Body of pancreas (tissue), 4 donors: ENCODE results near the gene QSOX1.

Experiments used
- CTCF ChIP-seq, 7 experiments: fragments of 450-650 bp in 4 of 7; fragments of 200-600 bp in 3 of 7; sonication (generic) in 3 of 7; IDR thresholded peaks; one replicate each; pipeline ENCODE4 v1.5.1; 2016 to 2019; ENCODE audit warnings: antibody characterized with exemption in 7 of 7
- POLR2A ChIP-seq, 3 donors: fragments of 450-650 bp; IDR thresholded peaks; one replicate each; pipeline ENCODE4 v1.6.1; 2016; ENCODE audit warnings: antibody characterized with exemption in 3 of 3, mild to moderate bottlenecking in 2 of 3

- TF ChIP-seq CTCF (IDR thresholded peaks at IDR 0.05) (no peak), POLR2A (IDR thresholded peaks at IDR 0.05) (no peak)
Observed at GRCh38 chr1:180213401-180214170, 58.9 kb downstream of the QSOX1 start.
